GM21619 (cell line): ENCODE data around the gene ADCY5.

ENCODE experiments used
- ATAC-seq: cut with Tn5 transposase; IDR thresholded peaks from one replicate; pipeline ENCODE4 v1.9.1; 2021; ENCODE audit not compliant: unreplicated experiment

Gene ADCY5

GRCh38 chr3:123330441-123330991 is 118.4 kb downstream of the ADCY5 start:
- ATAC-seq, result no peak

GRCh38 chr3:123329636-123330340 is 119.1 kb downstream of the ADCY5 start:
- ATAC-seq, result no peak

- no peak for ATAC-seq
Measured at GRCh38 chr3:123328851-123329635, 119.8 kb downstream of the ADCY5 start.

GRCh38 chr3:123327956-123328850 is 120.7 kb downstream of the ADCY5 start:
- no peak for ATAC-seq

- ATAC-seq, result no peak
Measured at GRCh38 chr3:123327480-123327879, 121.4 kb downstream of the ADCY5 start.

GRCh38 chr3:123326531-123326930 is 122.4 kb downstream of the ADCY5 start:
- ATAC-seq, result no peak

GRCh38 chr3:123325766-123326256 is 123.1 kb downstream of the ADCY5 start:
- no peak for ATAC-seq

GRCh38 chr3:123324880-123325765 is 123.8 kb downstream of the ADCY5 start:
- ATAC-seq, result no peak

- ATAC-seq, result no peak
Measured at GRCh38 chr3:123323781-123324180, 125.1 kb downstream of the ADCY5 start.

GRCh38 chr3:123322866-123323265 is 126.0 kb downstream of the ADCY5 start:
- no peak for ATAC-seq

- no peak for ATAC-seq
Measured at GRCh38 chr3:123321806-123322205, 127.1 kb downstream of the ADCY5 start.

GRCh38 chr3:123320221-123320620 is 128.7 kb downstream of the ADCY5 start:
- no peak for ATAC-seq

GRCh38 chr3:123319760-123320159 is 129.1 kb downstream of the ADCY5 start:
- ATAC-seq, result no peak

- ATAC-seq, result no peak
Measured at GRCh38 chr3:123318374-123318773, 130.5 kb downstream of the ADCY5 start.

GRCh38 chr3:123317716-123318115 is 131.2 kb downstream of the ADCY5 start:
- ATAC-seq, result no peak

GRCh38 chr3:123315271-123315595 is 133.7 kb downstream of the ADCY5 start:
- no peak for ATAC-seq

GRCh38 chr3:123314359-123315270 is 134.3 kb downstream of the ADCY5 start:
- ATAC-seq, result no peak

GRCh38 chr3:123313889-123314288 is 135.0 kb downstream of the ADCY5 start:
- no peak for ATAC-seq
